SK-N-SH treated with all-trans-retinoic acid at 6 μM for 48 hours (cell line): ENCODE data around the gene SP100.
A peak's percentile ranks its signal among the peaks of the same experiment; 100 is the strongest.

Source experiments
- ATAC-seq: fragments of 200-7000 bp; cut with Tn5 transposase; 3 replicates; pipeline ENCODE4 v1.9.1; 2020; ENCODE audit warnings: mild to moderate bottlenecking, moderate library complexity
- ARNTL ChIP-seq: fragments of 450-650 bp; formaldehyde crosslinking; IDR thresholded peaks from 2 replicates; pipeline ENCODE4 v1.5.0; 2020; ENCODE audit warnings: low read depth, mild to moderate bottlenecking, moderate library complexity, borderline replicate concordance
- BACH2 ChIP-seq: fragments of 250-450 bp; sonication (Bioruptor Pico); IDR thresholded peaks from 2 replicates; pipeline ENCODE4 v1.9.0; 2021; ENCODE audit warnings: mild to moderate bottlenecking, borderline replicate concordance
- CSDC2 ChIP-seq: fragments of 250-450 bp; sonication (Bioruptor Pico); IDR thresholded peaks from 2 replicates; pipeline ENCODE4 v1.5.0; 2020; ENCODE audit warnings: mild to moderate bottlenecking, moderate library complexity
- ESRRG ChIP-seq: fragments of 250-450 bp; sonication (Bioruptor Pico); IDR thresholded peaks from 2 replicates; pipeline ENCODE4 v1.6.1; 2021; ENCODE audit warnings: mild to moderate bottlenecking
- GLIS3 ChIP-seq: fragments of 250-450 bp; sonication (Bioruptor Pico); IDR thresholded peaks from 2 replicates; pipeline ENCODE4 v1.5.0; 2020; ENCODE audit warnings: mild to moderate bottlenecking, moderate library complexity
- ISL1 ChIP-seq: fragments of 250-450 bp; sonication (Bioruptor Pico); IDR thresholded peaks from 2 replicates; pipeline ENCODE4 v2.1.2; 2022; ENCODE audit warnings: mild to moderate bottlenecking, moderate library complexity
- OSR1 ChIP-seq: fragments of 250-450 bp; sonication (Bioruptor Pico); IDR thresholded peaks from 2 replicates; pipeline ENCODE4 v1.8.0; 2022; ENCODE audit warnings: moderate library complexity, mild to moderate bottlenecking, inconsistent platforms
- SNAI2 ChIP-seq: fragments of 250-450 bp; sonication (Bioruptor Pico); IDR thresholded peaks from 2 replicates; pipeline ENCODE4 v1.5.0; 2020; ENCODE audit warnings: mild to moderate bottlenecking, moderate library complexity
- TCF4 ChIP-seq: fragments of 250-450 bp; sonication (Bioruptor Pico); IDR thresholded peaks from 2 replicates; pipeline ENCODE4 v1.8.0; 2021; ENCODE audit warnings: mild to moderate bottlenecking, moderate library complexity, borderline replicate concordance
- TOX ChIP-seq: fragments of 250-450 bp; sonication (Bioruptor Pico); IDR thresholded peaks from 2 replicates; pipeline ENCODE4 v1.8.0; 2021; ENCODE audit warnings: mild to moderate bottlenecking, moderate library complexity, borderline replicate concordance
- TSHZ2 ChIP-seq: fragments of 250-450 bp; sonication (Bioruptor Pico); IDR thresholded peaks from 2 replicates; pipeline ENCODE4 v1.5.0; 2020; ENCODE audit warnings: mild to moderate bottlenecking, moderate library complexity
- ZC3H10 ChIP-seq: fragments of 250-450 bp; sonication (Bioruptor Pico); IDR thresholded peaks from 2 replicates; pipeline ENCODE4 v1.5.1; 2021; ENCODE audit warnings: mild to moderate bottlenecking, moderate library complexity
- ZFP3 ChIP-seq: fragments of 250-450 bp; sonication (Bioruptor Pico); IDR thresholded peaks from 2 replicates; pipeline ENCODE4 v1.5.0; 2020; ENCODE audit warnings: mild to moderate bottlenecking, moderate library complexity
- ZFP30 ChIP-seq: fragments of 450-650 bp; formaldehyde crosslinking; IDR thresholded peaks from 2 replicates; pipeline ENCODE4 v1.5.0; 2022; ENCODE audit warnings: mild to moderate bottlenecking, moderate library complexity
- ZNF565 ChIP-seq: fragments of 450-650 bp; formaldehyde crosslinking; conservative IDR thresholded peaks from 2 replicates; pipeline ENCODE4 v1.5.0; 2020; ENCODE audit warnings: low read depth, mild to moderate bottlenecking, moderate library complexity
- ZNF8 ChIP-seq: fragments of 450-650 bp; formaldehyde crosslinking; IDR thresholded peaks from 2 replicates; pipeline ENCODE4 v1.5.0; 2020; ENCODE audit warnings: mild to moderate bottlenecking, moderate library complexity
- TF ChIP-seq, protein P1 (sequence below): fragments of 250-450 bp; sonication (Bioruptor Pico); IDR thresholded peaks from 2 replicates; pipeline ENCODE4 v1.5.1; 2021; ENCODE audit warnings: mild to moderate bottlenecking, moderate library complexity
- TF ChIP-seq, protein P2 (sequence below): fragments of 250-450 bp; sonication (Bioruptor Pico); IDR thresholded peaks from 2 replicates; pipeline ENCODE4 v1.8.0; 2020; ENCODE audit warnings: mild to moderate bottlenecking, moderate library complexity, borderline replicate concordance
- TF ChIP-seq, protein P3 (sequence below): fragments of 250-450 bp; sonication (Bioruptor Pico); IDR thresholded peaks from 2 replicates; pipeline ENCODE4 v1.5.1; 2020; ENCODE audit warnings: low read depth, mild to moderate bottlenecking, moderate library complexity

Gene SP100

DNA sequence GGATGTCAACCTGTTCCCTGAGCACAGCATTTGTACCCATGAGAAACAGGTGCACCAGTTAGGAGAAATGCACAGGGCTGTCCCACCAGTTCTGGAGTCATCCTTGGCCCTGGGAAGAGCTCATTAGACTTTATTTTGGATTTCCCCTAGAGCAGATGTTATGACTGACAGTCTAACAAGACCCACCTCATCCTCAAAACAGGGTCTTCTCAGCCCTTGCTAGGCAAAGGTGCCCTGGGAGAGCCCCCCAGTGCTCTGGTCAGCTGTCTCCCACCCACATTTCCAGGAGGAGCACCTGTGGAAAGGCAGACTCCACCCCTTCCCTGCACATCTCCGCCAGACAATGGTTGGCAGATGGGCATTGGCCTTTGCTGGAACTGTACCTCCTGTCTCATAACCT is 5.7 kb upstream of the SP100 start:
- TF ChIP-seq ZNF565: no peak
- TF ChIP-seq, protein P1, sequence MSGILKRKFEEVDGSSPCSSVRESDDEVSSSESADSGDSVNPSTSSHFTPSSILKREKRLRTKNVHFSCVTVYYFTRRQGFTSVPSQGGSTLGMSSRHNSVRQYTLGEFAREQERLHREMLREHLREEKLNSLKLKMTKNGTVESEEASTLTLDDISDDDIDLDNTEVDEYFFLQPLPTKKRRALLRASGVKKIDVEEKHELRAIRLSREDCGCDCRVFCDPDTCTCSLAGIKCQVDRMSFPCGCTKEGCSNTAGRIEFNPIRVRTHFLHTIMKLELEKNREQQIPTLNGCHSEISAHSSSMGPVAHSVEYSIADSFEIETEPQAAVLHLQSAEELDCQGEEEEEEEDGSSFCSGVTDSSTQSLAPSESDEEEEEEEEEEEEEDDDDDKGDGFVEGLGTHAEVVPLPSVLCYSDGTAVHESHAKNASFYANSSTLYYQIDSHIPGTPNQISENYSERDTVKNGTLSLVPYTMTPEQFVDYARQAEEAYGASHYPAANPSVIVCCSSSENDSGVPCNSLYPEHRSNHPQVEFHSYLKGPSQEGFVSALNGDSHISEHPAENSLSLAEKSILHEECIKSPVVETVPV (CRISPR knock-in tag): no peak
- TF ChIP-seq, protein P2, sequence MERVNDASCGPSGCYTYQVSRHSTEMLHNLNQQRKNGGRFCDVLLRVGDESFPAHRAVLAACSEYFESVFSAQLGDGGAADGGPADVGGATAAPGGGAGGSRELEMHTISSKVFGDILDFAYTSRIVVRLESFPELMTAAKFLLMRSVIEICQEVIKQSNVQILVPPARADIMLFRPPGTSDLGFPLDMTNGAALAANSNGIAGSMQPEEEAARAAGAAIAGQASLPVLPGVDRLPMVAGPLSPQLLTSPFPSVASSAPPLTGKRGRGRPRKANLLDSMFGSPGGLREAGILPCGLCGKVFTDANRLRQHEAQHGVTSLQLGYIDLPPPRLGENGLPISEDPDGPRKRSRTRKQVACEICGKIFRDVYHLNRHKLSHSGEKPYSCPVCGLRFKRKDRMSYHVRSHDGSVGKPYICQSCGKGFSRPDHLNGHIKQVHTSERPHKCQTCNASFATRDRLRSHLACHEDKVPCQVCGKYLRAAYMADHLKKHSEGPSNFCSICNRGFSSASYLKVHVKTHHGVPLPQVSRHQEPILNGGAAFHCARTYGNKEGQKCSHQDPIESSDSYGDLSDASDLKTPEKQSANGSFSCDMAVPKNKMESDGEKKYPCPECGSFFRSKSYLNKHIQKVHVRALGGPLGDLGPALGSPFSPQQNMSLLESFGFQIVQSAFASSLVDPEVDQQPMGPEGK: no peak
- TF ChIP-seq BACH2 (CRISPR knock-in tag): no peak
- TF ChIP-seq TCF4 (CRISPR knock-in tag): no peak
- TF ChIP-seq GLIS3: no peak
- TF ChIP-seq, all 23 proteins: peak for 0
- ATAC-seq: no peak

DNA sequence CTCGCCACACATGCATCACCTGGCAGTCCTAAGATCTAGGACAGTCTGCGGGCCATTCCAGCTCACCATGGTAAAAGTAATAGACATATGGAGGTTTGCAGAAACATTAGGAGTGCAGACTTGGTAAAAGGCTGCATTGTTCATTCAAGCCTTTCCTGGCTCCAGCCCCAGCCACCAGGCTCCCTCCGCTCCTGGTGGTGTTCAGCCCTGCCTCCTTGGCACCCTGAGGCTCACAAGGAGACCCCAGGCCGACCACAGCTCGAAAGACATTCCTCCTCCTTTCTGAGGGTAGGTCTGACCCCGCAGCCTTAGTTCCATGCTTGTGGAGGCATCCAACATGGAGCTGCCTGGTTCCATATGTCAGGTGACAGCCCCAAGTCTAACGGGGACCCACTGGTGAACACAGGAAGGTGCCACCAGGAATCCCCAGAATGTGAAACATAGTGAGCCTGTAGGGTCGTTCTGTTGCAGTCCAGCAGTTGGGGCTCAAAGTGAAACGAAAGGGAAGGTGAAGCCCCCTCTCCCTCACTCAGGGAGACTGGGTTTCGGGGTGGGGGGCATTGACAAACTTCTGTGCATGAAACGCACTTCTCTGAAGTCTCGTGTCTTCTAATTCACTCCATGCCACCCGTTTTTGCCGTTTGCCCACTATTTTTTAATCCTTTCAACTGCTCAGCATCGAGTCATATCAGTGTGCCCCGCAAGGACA is 5.0 kb upstream of the SP100 start:
- ATAC-seq: peak; percentile 7; the same call in 2 of the 3 replicates
- no peak for TF ChIP-seq ARNTL (CRISPR knock-in tag)
- TF ChIP-seq SNAI2 (CRISPR knock-in tag): no peak
- TF ChIP-seq OSR1 (CRISPR knock-in tag): no peak
- no peak for TF ChIP-seq ZFP30 (CRISPR knock-in tag)
- TF ChIP-seq CSDC2: no peak
- no peak for TF ChIP-seq ESRRG (CRISPR knock-in tag)
- TF ChIP-seq TOX: no peak
- TF ChIP-seq GLIS3: no peak
- no peak for TF ChIP-seq TSHZ2 (CRISPR knock-in tag)

- peak; percentile 85 for ATAC-seq
- TF ChIP-seq CSDC2 (no peak), ISL1 (CRISPR knock-in tag) (no peak), GLIS3 (no peak), BACH2 (CRISPR knock-in tag) (no peak), ARNTL (CRISPR knock-in tag) (no peak), ZNF565 (no peak)
Observed at GRCh38 chr2:230411570-230412370, 4.2 kb upstream of the SP100 start.

DNA sequence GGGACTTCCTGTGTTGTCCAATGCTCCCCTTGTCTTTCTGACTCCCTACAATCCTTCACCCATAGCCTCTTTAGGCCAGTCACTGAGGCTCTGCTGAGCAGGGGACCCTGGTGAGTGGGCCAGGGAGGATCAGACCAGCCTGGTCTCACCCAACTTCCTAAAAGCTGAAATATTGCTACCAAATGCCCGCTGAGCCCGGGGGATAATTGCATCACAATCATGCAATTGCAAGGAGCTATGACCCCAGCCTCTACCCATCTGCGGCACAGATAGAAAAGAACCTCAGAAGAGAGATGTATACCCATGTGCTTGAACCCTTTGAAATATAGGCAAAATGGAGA is 3.7 kb upstream of the SP100 start:
- TF ChIP-seq ZNF565 (no peak), ZC3H10 (CRISPR knock-in tag) (no peak), ZNF8 (CRISPR knock-in tag) (no peak), ISL1 (CRISPR knock-in tag) (no peak)
- TF ChIP-seq, protein P3, sequence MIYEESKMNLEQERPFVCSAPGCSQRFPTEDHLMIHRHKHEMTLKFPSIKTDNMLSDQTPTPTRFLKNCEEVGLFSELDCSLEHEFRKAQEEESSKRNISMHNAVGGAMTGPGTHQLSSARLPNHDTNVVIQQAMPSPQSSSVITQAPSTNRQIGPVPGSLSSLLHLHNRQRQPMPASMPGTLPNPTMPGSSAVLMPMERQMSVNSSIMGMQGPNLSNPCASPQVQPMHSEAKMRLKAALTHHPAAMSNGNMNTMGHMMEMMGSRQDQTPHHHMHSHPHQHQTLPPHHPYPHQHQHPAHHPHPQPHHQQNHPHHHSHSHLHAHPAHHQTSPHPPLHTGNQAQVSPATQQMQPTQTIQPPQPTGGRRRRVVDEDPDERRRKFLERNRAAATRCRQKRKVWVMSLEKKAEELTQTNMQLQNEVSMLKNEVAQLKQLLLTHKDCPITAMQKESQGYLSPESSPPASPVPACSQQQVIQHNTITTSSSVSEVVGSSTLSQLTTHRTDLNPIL (CRISPR knock-in tag): no peak
- ATAC-seq: peak; percentile 0; the same call in 1 of the 3 replicates

GRCh38 chr2:230412846-230413245 is 3.2 kb upstream of the SP100 start:
- no peak for ATAC-seq
- TF ChIP-seq ZFP3 (CRISPR knock-in tag) (no peak), ZNF565 (no peak), ISL1 (CRISPR knock-in tag) (no peak)
